ENCODE measurements around the gene DOCK9.

DOCK9 gene

GRCh38 chr13:98997738-98998641 is 20.1 kb upstream of the DOCK9 start:
- no peak for DNase-seq

- no peak for DNase-seq
Measured at GRCh38 chr13:98997011-98997730, 19.3 kb upstream of the DOCK9 start.

- no peak for DNase-seq
Measured at GRCh38 chr13:98996046-98996445, 18.2 kb upstream of the DOCK9 start.

- DNase-seq: no peak
Measured at GRCh38 chr13:98994896-98995295, 17.0 kb upstream of the DOCK9 start.

GRCh38 chr13:98994080-98994479 is 16.2 kb upstream of the DOCK9 start:
- DNase-seq: no peak

- DNase-seq: no peak
Measured at GRCh38 chr13:98992355-98992754, 14.5 kb upstream of the DOCK9 start.

GRCh38 chr13:98990701-98991100 is 12.8 kb upstream of the DOCK9 start:
- DNase-seq: no peak

- DNase-seq: no peak
Measured at GRCh38 chr13:98989469-98990235, 11.8 kb upstream of the DOCK9 start.

- no peak for DNase-seq
Measured at GRCh38 chr13:98988780-98989179, 10.9 kb upstream of the DOCK9 start.

- no peak for DNase-seq
Measured at GRCh38 chr13:98988277-98988676, 10.4 kb upstream of the DOCK9 start.

- DNase-seq: no peak
Measured at GRCh38 chr13:98987275-98987674, 9.4 kb upstream of the DOCK9 start.

- no peak for DNase-seq
Measured at GRCh38 chr13:98986226-98986846, 8.5 kb upstream of the DOCK9 start.

- no peak for DNase-seq
Measured at GRCh38 chr13:98985591-98985990, 7.7 kb upstream of the DOCK9 start.

GRCh38 chr13:98984983-98985382 is 7.1 kb upstream of the DOCK9 start:
- DNase-seq: no peak

- DNase-seq: no peak
Measured at GRCh38 chr13:98984118-98984517, 6.3 kb upstream of the DOCK9 start.

GRCh38 chr13:98983182-98983581 is 5.3 kb upstream of the DOCK9 start:
- no peak for DNase-seq

GRCh38 chr13:98981369-98982080 is 3.7 kb upstream of the DOCK9 start:
- DNase-seq: no peak

GRCh38 chr13:98979012-98979660 is 1.3 kb upstream of the DOCK9 start:
- DNase-seq: no peak

GRCh38 chr13:98978280-98978679 is 416 bp upstream of the DOCK9 start:
- no peak for DNase-seq

- DNase-seq: no peak
Measured at GRCh38 chr13:98976941-98977340, 923 bp downstream of the DOCK9 start.

GRCh38 chr13:98976338-98976737 is 1.5 kb downstream of the DOCK9 start:
- peak; percentile 51 for DNase-seq

GRCh38 chr13:98975822-98976261 is 2.0 kb downstream of the DOCK9 start:
- no peak for DNase-seq
